HG03097 (cell line): Measurements from ENCODE around the gene SEC14L1.

Experiments used
- ATAC-seq: cut with Tn5 transposase; IDR thresholded peaks from one replicate; pipeline ENCODE4 v1.9.1; 2021; ENCODE audit not compliant: unreplicated experiment, low FRiP score

SEC14L1 gene

DNA sequence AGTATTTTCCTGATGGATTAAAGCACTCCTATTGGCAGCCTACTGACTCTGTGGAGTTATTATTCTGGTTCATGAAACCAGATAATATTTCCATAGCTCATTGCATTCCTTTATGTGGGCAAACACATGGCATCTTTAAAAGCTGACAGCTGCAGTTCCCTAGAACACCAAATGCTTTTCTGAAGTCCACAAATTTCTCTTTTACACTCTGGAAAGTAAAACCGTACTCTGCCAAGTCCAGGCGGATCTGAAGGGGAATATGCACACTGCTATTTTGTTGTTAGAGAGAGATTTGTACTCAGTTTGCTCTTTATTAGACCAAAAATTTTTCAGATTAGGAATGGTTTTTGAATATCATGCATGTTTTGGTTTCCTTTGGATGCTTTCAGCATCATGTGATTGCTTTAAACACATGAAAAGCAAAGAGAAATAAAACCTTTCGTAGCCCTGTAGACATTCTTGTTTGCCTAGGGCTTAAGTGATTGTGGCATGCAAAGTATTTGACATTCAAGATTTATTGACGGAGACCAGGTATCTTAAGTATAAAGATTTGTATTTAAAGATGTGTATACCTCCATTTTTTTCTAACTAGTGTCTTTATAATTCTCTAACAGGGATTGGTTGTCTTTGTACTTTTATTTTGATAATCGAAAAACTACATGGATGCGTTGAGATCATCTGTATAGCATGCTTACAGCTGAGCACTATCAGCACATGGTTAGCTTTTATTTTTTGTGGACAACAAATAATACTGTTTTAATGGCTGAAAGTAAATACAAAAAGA, 19.5 kb downstream of the SEC14L1 start:
- no peak for ATAC-seq

DNA sequence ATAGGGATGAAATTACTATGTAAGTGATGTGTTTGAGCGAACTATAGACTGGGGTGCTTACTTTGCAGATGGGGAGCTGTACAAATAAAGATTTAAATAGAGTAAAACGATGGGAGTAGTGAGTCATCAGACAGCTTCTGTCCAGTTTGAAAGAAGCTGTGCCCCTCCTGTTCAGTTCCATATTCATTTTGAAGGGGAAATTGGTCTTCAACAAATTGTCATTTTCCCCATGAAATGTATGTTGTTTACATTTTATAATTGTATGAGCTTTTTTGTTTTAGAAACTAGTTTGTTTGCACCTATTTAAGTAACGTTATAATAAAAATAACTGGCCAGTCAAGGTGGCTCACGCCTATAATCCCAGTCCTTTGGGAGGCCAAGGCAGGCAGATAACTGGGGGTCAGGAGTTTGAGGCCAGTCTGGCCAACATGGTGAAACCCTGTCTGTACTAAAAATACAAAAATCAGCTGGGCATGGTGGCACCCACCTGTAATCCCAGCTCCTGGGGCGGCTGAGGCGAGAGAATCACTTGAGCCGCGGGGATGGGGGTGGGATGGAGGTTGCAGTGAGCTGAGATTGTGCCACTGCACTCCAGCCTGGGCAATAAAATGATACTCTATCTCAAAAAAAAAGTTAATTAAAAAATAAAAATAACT, 20.2 kb downstream of the SEC14L1 start:
- ATAC-seq: no peak

GRCh38 chr17:77161953-77162352, 21.2 kb downstream of the SEC14L1 start:
- ATAC-seq: no peak

- no peak for ATAC-seq
Measured at GRCh38 chr17:77163001-77163400, 22.2 kb downstream of the SEC14L1 start.

GRCh38 chr17:77163511-77164280, 22.9 kb downstream of the SEC14L1 start:
- ATAC-seq: no peak

GRCh38 chr17:77164483-77165091, 23.8 kb downstream of the SEC14L1 start:
- ATAC-seq: no peak

- no peak for ATAC-seq
Measured at GRCh38 chr17:77165577-77165976, 24.8 kb downstream of the SEC14L1 start.

- no peak for ATAC-seq
Measured at GRCh38 chr17:77167472-77168306, 26.9 kb downstream of the SEC14L1 start.

GRCh38 chr17:77173104-77173503, 32.3 kb downstream of the SEC14L1 start:
- ATAC-seq: no peak

- no peak for ATAC-seq
Measured at GRCh38 chr17:77174928-77175661, 34.3 kb downstream of the SEC14L1 start.

GRCh38 chr17:77177002-77177741, 36.4 kb downstream of the SEC14L1 start:
- ATAC-seq: no peak

- ATAC-seq: no peak
Measured at GRCh38 chr17:77178050-77178449, 37.3 kb downstream of the SEC14L1 start.

DNA sequence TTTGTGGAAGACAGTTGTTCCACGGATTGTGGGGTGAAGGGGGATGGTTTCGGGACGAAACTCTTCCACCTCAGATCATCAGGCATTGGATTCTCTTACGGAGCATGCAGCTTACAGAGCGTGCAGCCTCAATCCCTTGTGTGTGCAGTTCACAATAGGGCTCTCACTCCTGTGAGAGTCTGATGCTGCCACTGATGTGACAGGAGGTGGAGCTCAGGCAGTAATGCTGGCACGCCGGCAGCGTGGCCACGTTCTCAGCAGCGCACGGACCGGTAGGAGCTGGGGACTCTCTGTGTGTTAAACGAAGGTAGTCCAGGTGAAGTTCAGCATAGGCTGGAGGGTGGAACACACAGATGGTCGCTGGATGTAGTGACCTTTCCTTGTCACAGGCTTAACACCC, 37.8 kb downstream of the SEC14L1 start:
- no peak for ATAC-seq

GRCh38 chr17:77180503-77181357, 40.0 kb downstream of the SEC14L1 start:
- no peak for ATAC-seq

DNA sequence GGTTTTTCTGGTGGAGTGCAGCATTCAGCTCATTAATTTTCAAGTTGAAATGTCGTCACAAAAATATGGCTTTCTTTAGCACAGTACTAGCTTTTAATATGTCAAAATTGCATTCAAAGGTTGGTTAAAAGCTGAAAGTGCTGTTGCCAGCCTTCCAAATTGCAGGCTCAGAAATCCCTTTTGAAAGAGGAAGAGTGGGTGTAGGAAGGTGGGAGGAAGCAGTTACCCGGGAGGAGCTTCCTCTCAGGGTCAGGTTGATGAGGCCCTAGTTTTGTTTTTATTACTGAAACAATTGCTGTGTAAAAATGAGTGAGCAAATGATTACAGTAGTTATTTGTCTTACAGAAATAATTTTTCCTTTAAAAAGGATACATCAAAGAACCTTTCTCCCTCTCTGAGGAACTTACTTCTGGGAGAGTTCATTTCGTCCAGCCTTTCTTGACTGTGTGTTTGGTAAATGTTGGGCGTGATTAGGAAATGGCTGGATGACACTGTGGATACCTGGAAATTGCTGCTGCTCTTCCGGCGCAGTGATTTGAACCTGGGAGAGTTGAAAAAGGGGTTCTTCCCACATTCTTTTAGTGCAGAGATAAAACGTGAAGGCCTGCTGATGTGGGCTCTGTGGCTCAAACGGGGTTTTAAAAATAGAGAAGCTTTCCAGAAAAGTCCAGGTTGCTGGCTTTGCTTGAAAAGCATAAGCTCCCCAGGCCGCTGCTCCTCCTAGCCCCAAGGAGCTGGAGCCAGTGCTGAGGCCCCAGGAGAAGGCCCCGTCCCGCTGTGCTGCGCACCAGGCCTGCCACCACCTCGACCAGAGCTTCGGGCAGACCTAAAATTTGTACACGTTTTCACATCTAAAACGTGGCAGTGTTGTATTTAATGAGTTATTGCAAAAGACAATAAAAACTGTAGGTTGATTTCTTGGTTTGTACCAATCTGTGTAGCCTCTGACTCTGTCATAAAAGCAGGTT, 41.7 kb downstream of the SEC14L1 start:
- no peak for ATAC-seq

DNA sequence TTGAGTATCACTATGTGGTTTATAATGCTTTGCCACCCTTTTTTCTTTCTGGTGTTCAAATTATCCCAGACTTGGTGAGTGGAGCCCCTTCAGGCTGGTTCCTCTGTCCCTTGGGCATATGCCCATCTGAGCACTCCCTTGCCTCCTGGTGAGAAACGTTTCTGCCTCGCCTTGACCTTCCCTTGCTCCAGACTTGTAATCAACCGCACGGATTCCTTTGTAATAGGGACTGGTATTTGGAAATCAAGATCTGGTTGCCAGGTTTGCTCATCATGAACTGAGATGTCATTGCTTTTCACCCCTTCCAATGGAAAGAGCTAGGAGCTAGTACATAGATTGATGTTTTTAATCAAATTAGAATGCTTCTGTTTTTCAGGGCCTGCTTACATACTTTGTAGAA, 43.7 kb downstream of the SEC14L1 start:
- ATAC-seq: no peak

- no peak for ATAC-seq
Measured at GRCh38 chr17:77185137-77185536, 44.4 kb downstream of the SEC14L1 start.
